Measurements from ENCODE around the gene GTF3A.

DNA sequence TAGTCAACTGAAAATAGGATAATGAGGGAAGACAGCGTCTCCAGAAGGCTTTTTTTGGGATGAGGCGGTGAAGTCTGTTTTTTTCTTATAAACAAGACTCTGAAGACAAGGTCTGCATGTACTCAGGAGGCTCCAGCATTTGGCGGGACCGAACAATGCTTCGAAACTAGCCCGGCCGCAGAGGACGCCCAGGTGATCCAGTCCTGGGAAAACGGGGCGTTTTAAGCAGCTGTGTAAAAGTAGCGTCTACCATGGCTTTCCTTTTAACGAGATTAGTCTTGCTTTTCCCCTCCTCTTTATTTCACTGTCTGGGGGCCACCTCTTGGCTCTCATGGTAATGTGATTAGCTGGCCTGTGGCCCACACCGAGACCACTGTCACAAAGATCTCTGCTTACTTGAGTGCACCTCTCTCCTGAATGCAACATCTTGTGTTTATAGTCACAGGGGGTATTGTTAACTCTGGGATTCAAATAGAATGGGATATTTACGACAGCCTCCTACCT lies 29.4 kb upstream of the GTF3A start:
- TF ChIP-seq SMAD3 (CRISPR knock-in tag; IDR thresholded peaks at IDR 0.05; ENCODE audit: borderline replicate concordance): no peak
- TF ChIP-seq, protein P1, sequence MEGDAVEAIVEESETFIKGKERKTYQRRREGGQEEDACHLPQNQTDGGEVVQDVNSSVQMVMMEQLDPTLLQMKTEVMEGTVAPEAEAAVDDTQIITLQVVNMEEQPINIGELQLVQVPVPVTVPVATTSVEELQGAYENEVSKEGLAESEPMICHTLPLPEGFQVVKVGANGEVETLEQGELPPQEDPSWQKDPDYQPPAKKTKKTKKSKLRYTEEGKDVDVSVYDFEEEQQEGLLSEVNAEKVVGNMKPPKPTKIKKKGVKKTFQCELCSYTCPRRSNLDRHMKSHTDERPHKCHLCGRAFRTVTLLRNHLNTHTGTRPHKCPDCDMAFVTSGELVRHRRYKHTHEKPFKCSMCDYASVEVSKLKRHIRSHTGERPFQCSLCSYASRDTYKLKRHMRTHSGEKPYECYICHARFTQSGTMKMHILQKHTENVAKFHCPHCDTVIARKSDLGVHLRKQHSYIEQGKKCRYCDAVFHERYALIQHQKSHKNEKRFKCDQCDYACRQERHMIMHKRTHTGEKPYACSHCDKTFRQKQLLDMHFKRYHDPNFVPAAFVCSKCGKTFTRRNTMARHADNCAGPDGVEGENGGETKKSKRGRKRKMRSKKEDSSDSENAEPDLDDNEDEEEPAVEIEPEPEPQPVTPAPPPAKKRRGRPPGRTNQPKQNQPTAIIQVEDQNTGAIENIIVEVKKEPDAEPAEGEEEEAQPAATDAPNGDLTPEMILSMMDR (IDR thresholded peaks at IDR 0.05): no peak
- TF ChIP-seq ZNF671 (CRISPR knock-in tag; IDR thresholded peaks at IDR 0.05): no peak
- TF ChIP-seq, protein P2, sequence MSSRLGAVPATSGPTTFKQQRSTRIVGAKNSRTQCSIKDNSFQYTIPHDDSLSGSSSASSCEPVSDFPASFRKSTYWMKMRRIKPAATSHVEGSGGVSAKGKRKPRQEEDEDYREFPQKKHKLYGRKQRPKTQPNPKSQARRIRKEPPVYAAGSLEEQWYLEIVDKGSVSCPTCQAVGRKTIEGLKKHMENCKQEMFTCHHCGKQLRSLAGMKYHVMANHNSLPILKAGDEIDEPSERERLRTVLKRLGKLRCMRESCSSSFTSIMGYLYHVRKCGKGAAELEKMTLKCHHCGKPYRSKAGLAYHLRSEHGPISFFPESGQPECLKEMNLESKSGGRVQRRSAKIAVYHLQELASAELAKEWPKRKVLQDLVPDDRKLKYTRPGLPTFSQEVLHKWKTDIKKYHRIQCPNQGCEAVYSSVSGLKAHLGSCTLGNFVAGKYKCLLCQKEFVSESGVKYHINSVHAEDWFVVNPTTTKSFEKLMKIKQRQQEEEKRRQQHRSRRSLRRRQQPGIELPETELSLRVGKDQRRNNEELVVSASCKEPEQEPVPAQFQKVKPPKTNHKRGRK (CRISPR knock-in tag; IDR thresholded peaks at IDR 0.05; ENCODE audit: borderline replicate concordance): no peak
- no peak for TF ChIP-seq TEAD4 (CRISPR knock-in tag; IDR thresholded peaks at IDR 0.05)
- no peak for TF ChIP-seq ZNF138 (CRISPR knock-in tag; conservative IDR thresholded peaks at IDR 0.05)
- no peak for TF ChIP-seq ZNF416 (CRISPR knock-in tag; IDR thresholded peaks at IDR 0.05)
- no peak for TF ChIP-seq ZNF317 (CRISPR knock-in tag; IDR thresholded peaks at IDR 0.05; ENCODE audit: borderline replicate concordance, low read depth)
- TF ChIP-seq FOXP1 (CRISPR knock-in tag; IDR thresholded peaks at IDR 0.05; ENCODE audit: borderline replicate concordance): no peak
- no peak for TF ChIP-seq CREM (CRISPR knock-in tag; IDR thresholded peaks at IDR 0.05)

All from WTC11 (cell line).